T-helper 1 cell treated with Interleukin-12 subunit alpha and Interleukin-12 subunit beta and Interleukin-4 antibody, amounts not matched to agents 30 μg/mL and 1 μg/mL, for 36 hours (primary cell): ENCODE results near the gene RND2.

Experiments used
- H3K27ac Mint-ChIP-seq: one replicate; pipeline ENCODE4 v1.8.0; 2021; ENCODE audit warnings: mild to moderate bottlenecking, mixed read lengths
- H3K27me3 Mint-ChIP-seq: one replicate; pipeline ENCODE4 v1.8.0; 2021; ENCODE audit warnings: low read depth, mixed read lengths
- H3K36me3 Mint-ChIP-seq: one replicate; pipeline ENCODE4 v1.8.0; 2021; ENCODE audit warnings: low read depth, mixed read lengths
- H3K4me1 Mint-ChIP-seq: one replicate; pipeline ENCODE4 v1.8.0; 2021; ENCODE audit warnings: low read depth, mixed read lengths
- H3K4me3 Mint-ChIP-seq: one replicate; pipeline ENCODE4 v1.8.0; 2021; ENCODE audit warnings: mild to moderate bottlenecking, moderate library complexity, mixed read lengths
- H3K9me3 Mint-ChIP-seq: one replicate; pipeline ENCODE4 v1.8.0; 2021; ENCODE audit warnings: mixed read lengths

The RND2 gene

GRCh38 chr17:43069368-43069898, 44.4 kb downstream of the RND2 start:
- H3K27ac Mint-ChIP-seq: no peak overlapping the region
- H3K9me3 Mint-ChIP-seq: no peaks in the 10 kb centered on the region
- H3K36me3 Mint-ChIP-seq: peaks cover 19% of the 10 kb centered on the region
- no peaks in the 10 kb centered on the region for H3K4me1 Mint-ChIP-seq
- H3K27me3 Mint-ChIP-seq: no peaks in the 10 kb centered on the region
- H3K4me3 Mint-ChIP-seq: no peak overlapping the region

GRCh38 chr17:43070257-43070656, 45.2 kb downstream of the RND2 start:
- no peaks in the 10 kb centered on the region for H3K4me1 Mint-ChIP-seq
- H3K9me3 Mint-ChIP-seq: no peaks in the 10 kb centered on the region
- H3K27ac Mint-ChIP-seq: no peak overlapping the region
- H3K27me3 Mint-ChIP-seq: no peaks in the 10 kb centered on the region
- peaks cover 19% of the 10 kb centered on the region for H3K36me3 Mint-ChIP-seq
- H3K4me3 Mint-ChIP-seq: no peak overlapping the region

DNA sequence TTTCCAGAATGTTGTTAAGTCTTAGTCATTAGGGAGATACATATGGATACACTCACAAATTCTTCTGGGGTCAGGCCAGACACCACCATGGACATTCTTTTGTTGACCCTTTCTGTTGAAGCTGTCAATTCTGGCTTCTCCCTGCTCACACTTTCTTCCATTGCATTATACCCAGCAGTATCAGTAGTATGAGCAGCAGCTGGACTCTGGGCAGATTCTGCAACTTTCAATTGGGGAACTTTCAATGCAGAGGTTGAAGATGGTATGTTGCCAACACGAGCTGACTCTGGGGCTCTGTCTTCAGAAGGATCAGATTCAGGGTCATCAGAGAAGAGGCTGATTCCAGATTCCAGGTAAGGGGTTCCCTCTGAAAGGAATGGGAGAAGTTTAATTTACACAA, 45.8 kb downstream of the RND2 start:
- H3K27me3 Mint-ChIP-seq: no peaks in the 10 kb centered on the region
- H3K4me1 Mint-ChIP-seq: no peaks in the 10 kb centered on the region
- no peak overlapping the region for H3K4me3 Mint-ChIP-seq
- no peak overlapping the region for H3K27ac Mint-ChIP-seq
- H3K9me3 Mint-ChIP-seq: no peaks in the 10 kb centered on the region
- H3K36me3 Mint-ChIP-seq: peaks cover 15% of the 10 kb centered on the region

DNA sequence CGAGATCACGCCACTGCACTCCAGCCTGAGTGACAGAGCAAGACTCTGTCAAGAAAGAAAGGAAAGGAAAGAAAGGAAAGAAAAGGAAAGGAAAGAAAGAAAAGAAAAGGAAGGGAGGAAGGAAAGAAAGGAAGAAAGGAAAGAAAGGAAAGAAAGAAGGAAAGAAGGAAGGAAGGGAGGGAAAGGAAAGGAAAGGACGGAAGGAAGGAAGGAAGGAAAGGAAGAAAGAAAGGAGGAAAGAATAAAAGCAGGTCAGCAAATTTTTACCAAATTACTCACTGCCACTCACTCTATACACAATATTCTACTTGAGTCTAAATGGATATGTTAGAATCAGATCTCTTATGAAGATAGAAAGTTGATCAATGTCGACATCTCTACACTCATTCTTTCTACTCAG, 49.8 kb downstream of the RND2 start:
- Mint-ChIP-seq H3K27me3 (no peaks in the 10 kb centered on the region), H3K27ac (no peak overlapping the region), H3K4me3 (no peak overlapping the region), H3K9me3 (no peaks in the 10 kb centered on the region), H3K36me3 (peaks cover 16% of the 10 kb centered on the region), H3K4me1 (no peaks in the 10 kb centered on the region)

DNA sequence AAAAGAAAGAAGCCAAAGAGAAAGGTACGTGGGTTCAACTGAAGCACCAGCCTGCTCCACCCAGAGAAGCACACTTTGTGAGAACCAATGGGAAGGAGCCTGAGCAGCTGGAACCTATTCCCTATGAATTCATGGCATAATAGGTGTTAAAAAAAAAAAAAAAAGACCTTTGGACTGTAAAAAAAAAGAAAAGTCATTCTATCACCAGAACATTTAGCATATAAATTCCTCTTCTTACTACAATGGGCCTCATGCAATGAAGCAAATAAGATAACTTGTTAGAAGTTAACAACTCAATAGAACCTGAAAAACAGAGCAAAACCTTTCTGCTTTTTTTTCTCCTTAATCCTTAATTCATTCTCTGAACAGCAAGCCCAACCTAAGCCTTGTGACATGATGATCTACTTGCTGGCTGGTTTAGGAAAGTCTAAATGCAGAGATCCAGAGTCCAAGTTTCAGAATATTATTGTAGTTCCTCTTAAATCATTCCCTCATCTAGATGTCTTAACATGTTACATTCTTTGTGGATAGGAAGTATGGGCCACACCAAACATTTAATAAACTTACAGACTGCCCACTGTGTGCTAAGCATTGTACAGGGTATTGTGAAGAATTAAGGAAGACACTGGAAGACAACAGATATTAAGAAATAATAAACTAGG, 54.7 kb downstream of the RND2 start:
- no peak overlapping the region for H3K4me3 Mint-ChIP-seq
- no peaks in the 10 kb centered on the region for H3K4me1 Mint-ChIP-seq
- peaks cover 16% of the 10 kb centered on the region for H3K36me3 Mint-ChIP-seq
- peak overlapping the region; percentile 20 for H3K27ac Mint-ChIP-seq
- H3K9me3 Mint-ChIP-seq: no peaks in the 10 kb centered on the region
- H3K27me3 Mint-ChIP-seq: no peaks in the 10 kb centered on the region
